Left ventricle myocardium superior (tissue), 1 donor: Measurements from ENCODE around the gene EPB41L4B. TPM values are rescaled to one million over a fixed set of nuclear protein-coding genes. Genes with fewer than 3 reads are reported as not detected.

Experiments
- total RNA-seq: library from RNA; stranded (reverse); fragmentation: NEBNext Ultra II Directional; extraction: Animal tissue kit (Norgen Biotek cat#: 25700); gene quantifications from one replicate; pipeline ENCODE4 v1.2.1, GENCODE V29; 2021
- donor health status: DM: no; HTN: yes; CAD: no; lungs with severe emphysema.

The EPB41L4B gene
- total RNA-seq, 1 donor from 2014 or later, result 8.9 TPM

Other genes with a start within 250 kb of the EPB41L4B start
- 112 TPM for gene TMEM245, start 201.1 kb downstream of the EPB41L4B start, total RNA-seq
- 2.2 TPM for gene FRRS1L, start 153.8 kb downstream of the EPB41L4B start, total RNA-seq
- gene PTPN3, start 177.2 kb upstream of the EPB41L4B start, total RNA-seq, result 48.5 TPM